Measurements from ENCODE around the gene TMEM89. TPM values are rescaled to one million over a fixed set of nuclear protein-coding genes. Genes with fewer than 3 reads are reported as not detected.

The TMEM89 gene
- polyA plus RNA-seq, 3 donors, result 0.21 TPM; not detected in 2

DNA sequence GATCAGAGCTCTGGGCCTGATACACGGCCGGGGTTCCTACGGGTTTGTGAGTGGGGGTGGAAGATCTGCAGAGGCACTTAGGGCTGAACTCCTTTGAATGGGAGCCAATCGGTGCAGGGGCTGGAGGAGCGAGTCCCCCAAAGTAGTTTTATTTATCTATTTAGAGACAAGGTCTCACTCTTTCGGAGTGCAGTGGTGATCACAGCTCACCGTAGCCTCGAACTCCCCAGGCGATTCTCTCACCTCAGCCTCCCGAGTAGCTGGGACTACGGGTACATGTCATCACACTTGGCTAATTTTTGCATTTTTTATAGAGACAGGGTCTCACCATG is 42.7 kb upstream of the TMEM89 start:
- H3K4me1 ChIP-seq (ENCODE audit: control insufficient read depth in 1 of 2, insufficient read depth in 2 of 2, low read length in 2 of 2), result peaks cover 20 to 33% of the 10 kb centered on the region in 2 donors
- Mint-ChIP-seq H3K4me1 (peaks cover 17% of the 10 kb centered on the region), H3K9me3 (peaks cover 8 to 25% (median 17%) of the 10 kb centered on the region in 7 donors), H3K27ac (peak overlapping the region in 3 of 7 donors; percentile 25 to 93 (median 86)), H3K4me3 (peak overlapping the region; percentile 87 to 96), H3K36me3 (peaks cover 5 to 6% of the 10 kb centered on the region in 2 donors), H3K27me3 (ENCODE audit: low read depth in 3 of 3) (peaks cover 30 to 45% (median 42%) of the 10 kb centered on the region in 3 donors)
- no peak overlapping the region for H3K9ac ChIP-seq (ENCODE audit: insufficient read depth, low read length, poor library complexity, severe bottlenecking)
- no peak for DNase-seq
- peak overlapping the region; percentile 78 for H3K4me2 ChIP-seq (replicated peaks; ENCODE audit: extremely low read depth, low read length, poor library complexity, severe bottlenecking)
- H2AFZ ChIP-seq (ENCODE audit: insufficient read depth, low read depth, low read length, poor library complexity, severe bottlenecking), result no peak overlapping the region
- TF ChIP-seq, protein P1, sequence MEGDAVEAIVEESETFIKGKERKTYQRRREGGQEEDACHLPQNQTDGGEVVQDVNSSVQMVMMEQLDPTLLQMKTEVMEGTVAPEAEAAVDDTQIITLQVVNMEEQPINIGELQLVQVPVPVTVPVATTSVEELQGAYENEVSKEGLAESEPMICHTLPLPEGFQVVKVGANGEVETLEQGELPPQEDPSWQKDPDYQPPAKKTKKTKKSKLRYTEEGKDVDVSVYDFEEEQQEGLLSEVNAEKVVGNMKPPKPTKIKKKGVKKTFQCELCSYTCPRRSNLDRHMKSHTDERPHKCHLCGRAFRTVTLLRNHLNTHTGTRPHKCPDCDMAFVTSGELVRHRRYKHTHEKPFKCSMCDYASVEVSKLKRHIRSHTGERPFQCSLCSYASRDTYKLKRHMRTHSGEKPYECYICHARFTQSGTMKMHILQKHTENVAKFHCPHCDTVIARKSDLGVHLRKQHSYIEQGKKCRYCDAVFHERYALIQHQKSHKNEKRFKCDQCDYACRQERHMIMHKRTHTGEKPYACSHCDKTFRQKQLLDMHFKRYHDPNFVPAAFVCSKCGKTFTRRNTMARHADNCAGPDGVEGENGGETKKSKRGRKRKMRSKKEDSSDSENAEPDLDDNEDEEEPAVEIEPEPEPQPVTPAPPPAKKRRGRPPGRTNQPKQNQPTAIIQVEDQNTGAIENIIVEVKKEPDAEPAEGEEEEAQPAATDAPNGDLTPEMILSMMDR (IDR thresholded peaks at IDR 0.05), result peak; percentile 69
- WGBS (ENCODE audit: insufficient coverage), result 91% methylated on average over 6 of the region's 11 CpGs
- H3K27ac ChIP-seq (ENCODE audit: low read depth in 1 of 2, low read length in 2 of 2), result no peak overlapping the region
- intact Hi-C loops (cut with micrococcal nuclease), result no loop called here
- no peaks in the 10 kb centered on the region for H3K79me2 ChIP-seq (ENCODE audit: insufficient read depth, low read length)
- H3K36me3 ChIP-seq (replicated peaks in 1 of 2; ENCODE audit: control insufficient read depth in 1 of 2, insufficient read depth in 2 of 2, low read length in 2 of 2), result no peaks in the 10 kb centered on the region
- H3K4me3 ChIP-seq (replicated peaks in 1 of 3; ENCODE audit: low read depth in 2 of 3, low read length in 3 of 3), result peak overlapping the region in 1 of 3 experiments; percentile 77
- H4K20me1 ChIP-seq (ENCODE audit: insufficient read depth, low read length), result peaks cover 4% of the 10 kb centered on the region
- H3K9me3 ChIP-seq (replicated peaks in 1 of 2; ENCODE audit: control insufficient read depth in 1 of 2, insufficient read depth in 1 of 2, low read length in 2 of 2), result peaks cover 9 to 17% of the 10 kb centered on the region in 2 donors
- peaks cover 11 to 43% of the 10 kb centered on the region in 2 donors for H3K27me3 ChIP-seq (ENCODE audit: control insufficient read depth in 2 of 2, insufficient read depth in 2 of 2, low read length in 2 of 2)

DNA sequence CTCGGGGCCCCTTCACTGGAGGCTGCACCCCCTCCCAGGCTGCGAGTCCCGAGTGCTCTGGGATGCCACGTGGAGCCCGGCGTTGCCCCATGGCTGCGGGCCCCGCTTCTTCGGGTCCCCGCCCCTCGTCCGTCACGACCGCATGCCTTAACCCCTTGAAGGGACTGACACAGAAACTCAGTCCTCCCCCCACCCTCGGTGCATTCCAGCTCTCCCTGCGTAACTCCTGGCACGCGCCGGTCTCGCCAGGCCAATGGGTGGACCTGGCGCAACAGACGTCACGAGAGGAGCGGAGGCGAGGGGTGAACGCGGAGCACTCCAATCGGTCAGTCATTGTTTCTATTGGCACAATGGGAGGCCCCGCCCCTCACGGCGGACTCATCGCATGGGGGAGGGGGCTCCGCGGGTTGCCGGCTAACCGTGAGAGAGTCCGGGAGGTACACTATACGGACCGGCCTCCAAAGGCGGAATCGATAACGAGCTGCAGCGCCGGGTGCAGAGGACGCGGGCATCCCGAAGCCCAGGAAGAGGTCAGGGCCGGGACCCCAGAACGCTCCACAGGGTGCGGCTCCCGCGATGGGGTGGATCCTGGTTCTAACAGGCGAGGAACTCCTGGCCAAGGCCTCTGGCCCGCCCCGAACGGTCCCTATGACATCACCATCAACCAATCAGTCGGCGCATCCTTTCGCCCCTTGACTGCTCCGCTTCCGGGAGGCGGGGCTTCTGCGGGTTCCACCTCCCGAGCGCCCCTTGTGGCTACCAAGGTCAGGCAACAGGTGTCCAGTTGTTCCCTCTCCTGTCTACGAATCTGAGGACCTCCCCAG is 42.1 kb upstream of the TMEM89 start:
- DNase-seq, result peak; percentile 94 to 97 (median 96)
- Histone ChIP-seq H3K4me3 (replicated peaks in 1 of 3; ENCODE audit: low read depth in 2 of 3, low read length in 3 of 3) (peak overlapping the region; percentile 44 to 77 (median 63)), H3K4me1 (ENCODE audit: control insufficient read depth in 1 of 2, insufficient read depth in 2 of 2, low read length in 2 of 2) (peaks cover 20 to 33% of the 10 kb centered on the region in 2 donors), H3K27me3 (ENCODE audit: control insufficient read depth in 2 of 2, insufficient read depth in 2 of 2, low read length in 2 of 2) (peaks cover 11 to 43% of the 10 kb centered on the region in 2 donors), H3K36me3 (replicated peaks in 1 of 2; ENCODE audit: control insufficient read depth in 1 of 2, insufficient read depth in 2 of 2, low read length in 2 of 2) (no peaks in the 10 kb centered on the region), H3K9me3 (replicated peaks in 1 of 2; ENCODE audit: control insufficient read depth in 1 of 2, insufficient read depth in 1 of 2, low read length in 2 of 2) (peaks cover 9 to 17% of the 10 kb centered on the region in 2 donors), H3K9ac (ENCODE audit: insufficient read depth, low read length, poor library complexity, severe bottlenecking) (peak overlapping the region; percentile 65), H3K4me2 (replicated peaks; ENCODE audit: extremely low read depth, low read length, poor library complexity, severe bottlenecking) (peak overlapping the region; percentile 78), H3K79me2 (ENCODE audit: insufficient read depth, low read length) (no peaks in the 10 kb centered on the region), H4K20me1 (ENCODE audit: insufficient read depth, low read length) (peaks cover 4% of the 10 kb centered on the region), H3K27ac (ENCODE audit: low read depth in 1 of 2, low read length in 2 of 2) (peak overlapping the region; percentile 69 to 72), H2AFZ (ENCODE audit: insufficient read depth, low read depth, low read length, poor library complexity, severe bottlenecking) (peak overlapping the region; percentile 64)
- intact Hi-C loops (cut with micrococcal nuclease), result no loop called here
- peak overlapping the region; percentile 87 to 96 for H3K4me3 Mint-ChIP-seq
- H3K9me3 Mint-ChIP-seq, result peaks cover 8 to 25% (median 17%) of the 10 kb centered on the region in 7 donors
- TF ChIP-seq, protein P1 (IDR thresholded peaks at IDR 0.05), result peak; percentile 88
- peak overlapping the region; percentile 78 to 93 (median 86) for H3K27ac Mint-ChIP-seq
- peaks cover 35 to 48% (median 44%) of the 10 kb centered on the region in 3 donors for H3K27me3 Mint-ChIP-seq (ENCODE audit: low read depth in 3 of 3)
- peaks cover 17% of the 10 kb centered on the region for H3K4me1 Mint-ChIP-seq
- WGBS (ENCODE audit: insufficient coverage), result 2% methylated on average over 62 of the region's 66 CpGs
- H3K36me3 Mint-ChIP-seq, result peaks cover 5 to 6% of the 10 kb centered on the region in 2 donors

All from CD14-positive monocyte (primary cell).